ENCODE results near the gene CD300LF.

The CD300LF gene

DNA sequence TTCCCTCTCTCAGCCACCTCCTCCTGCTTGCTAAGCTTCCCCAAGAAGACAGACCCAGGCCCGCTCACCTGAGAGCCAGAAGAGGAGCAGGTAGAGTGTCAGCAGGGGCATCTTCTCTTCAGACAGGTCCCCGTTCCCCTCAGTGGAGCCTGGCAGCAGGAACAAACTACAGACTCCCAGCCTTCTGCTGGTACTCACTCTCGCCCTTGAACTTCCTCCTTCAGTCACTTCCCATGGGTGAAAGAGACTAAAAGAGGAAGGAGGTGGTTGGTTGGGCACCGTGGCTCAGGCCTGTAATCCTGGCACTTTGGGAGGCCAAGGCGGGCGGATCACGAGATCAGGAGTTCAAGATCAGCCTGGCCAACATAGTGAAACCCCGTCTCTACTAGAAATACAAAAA, at the start of gene CD300LF:
TSS of gene CD300LF (minus strand) at position 168 of the 400 bp plus-strand sequence. CDS start at position 111, 57 bp downstream.
- TF ChIP-seq, protein P1, sequence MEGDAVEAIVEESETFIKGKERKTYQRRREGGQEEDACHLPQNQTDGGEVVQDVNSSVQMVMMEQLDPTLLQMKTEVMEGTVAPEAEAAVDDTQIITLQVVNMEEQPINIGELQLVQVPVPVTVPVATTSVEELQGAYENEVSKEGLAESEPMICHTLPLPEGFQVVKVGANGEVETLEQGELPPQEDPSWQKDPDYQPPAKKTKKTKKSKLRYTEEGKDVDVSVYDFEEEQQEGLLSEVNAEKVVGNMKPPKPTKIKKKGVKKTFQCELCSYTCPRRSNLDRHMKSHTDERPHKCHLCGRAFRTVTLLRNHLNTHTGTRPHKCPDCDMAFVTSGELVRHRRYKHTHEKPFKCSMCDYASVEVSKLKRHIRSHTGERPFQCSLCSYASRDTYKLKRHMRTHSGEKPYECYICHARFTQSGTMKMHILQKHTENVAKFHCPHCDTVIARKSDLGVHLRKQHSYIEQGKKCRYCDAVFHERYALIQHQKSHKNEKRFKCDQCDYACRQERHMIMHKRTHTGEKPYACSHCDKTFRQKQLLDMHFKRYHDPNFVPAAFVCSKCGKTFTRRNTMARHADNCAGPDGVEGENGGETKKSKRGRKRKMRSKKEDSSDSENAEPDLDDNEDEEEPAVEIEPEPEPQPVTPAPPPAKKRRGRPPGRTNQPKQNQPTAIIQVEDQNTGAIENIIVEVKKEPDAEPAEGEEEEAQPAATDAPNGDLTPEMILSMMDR (IDR thresholded peaks at IDR 0.05; ENCODE audit: unreplicated experiment in 3 of 3): no peak
- Mint-ChIP-seq H3K4me1 (no peaks in the 10 kb centered on the region), H3K27ac (no peak within 1 kb of the TSS), H3K27me3 (ENCODE audit: low read depth) (peaks cover 53% of the 10 kb centered on the region), H3K9me3 (no peaks in the 10 kb centered on the region), H3K4me3 (no peak within 1 kb of the TSS), H3K36me3 (ENCODE audit: low read depth) (no peaks in the 10 kb centered on the region)

DNA sequence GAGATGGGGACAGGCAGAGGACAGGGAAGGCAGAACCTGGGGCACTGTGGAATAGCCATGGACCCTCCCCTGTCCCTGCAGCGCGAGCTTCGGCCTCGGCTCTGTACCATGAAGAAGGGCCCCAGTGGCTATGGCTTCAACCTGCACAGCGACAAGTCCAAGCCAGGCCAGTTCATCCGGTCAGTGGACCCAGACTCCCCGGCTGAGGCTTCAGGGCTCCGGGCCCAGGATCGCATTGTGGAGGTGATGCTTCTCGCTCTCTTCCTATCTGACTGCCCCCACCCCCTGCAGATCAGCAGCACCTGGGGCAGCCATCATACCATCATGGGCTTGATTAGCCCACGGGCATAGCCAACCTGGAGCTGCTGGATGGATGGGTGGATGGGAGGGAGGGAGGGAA, 49.2 kb upstream of the CD300LF start:
- Mint-ChIP-seq H3K9me3 (no peaks in the 10 kb centered on the region), H3K27ac (peak overlapping the region; percentile 90 to 96 (median 92)), H3K4me1 (peaks cover 59% of the 10 kb centered on the region), H3K36me3 (ENCODE audit: low read depth) (peaks cover 3% of the 10 kb centered on the region), H3K27me3 (ENCODE audit: low read depth) (no peaks in the 10 kb centered on the region), H3K4me3 (peak overlapping the region in 2 of 3 experiments; percentile 27 to 32)
- TF ChIP-seq, protein P1 (IDR thresholded peaks at IDR 0.05; ENCODE audit: unreplicated experiment in 3 of 3): no peak

DNA sequence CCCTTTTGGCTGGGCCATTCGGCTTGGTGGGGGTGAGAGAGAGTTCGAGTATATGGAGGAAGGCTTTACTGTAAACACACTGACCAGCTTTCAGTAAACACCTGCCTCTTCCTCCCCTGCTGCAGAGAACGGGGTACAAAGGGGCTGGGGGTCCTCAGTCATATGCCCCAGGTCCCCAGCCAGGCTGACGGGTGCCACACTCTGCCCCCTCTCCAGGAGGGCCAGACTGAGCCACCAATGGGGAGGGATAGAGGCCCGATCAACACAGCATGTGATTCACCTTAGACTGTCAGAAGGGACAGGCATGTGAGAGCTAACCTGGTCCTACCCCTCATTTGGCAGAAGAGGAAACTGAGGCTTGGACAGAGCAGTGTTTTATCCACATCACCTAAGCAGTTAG, 48.7 kb upstream of the CD300LF start:
- Mint-ChIP-seq H3K27me3 (ENCODE audit: low read depth) (no peaks in the 10 kb centered on the region), H3K9me3 (no peaks in the 10 kb centered on the region), H3K36me3 (ENCODE audit: low read depth) (no peaks in the 10 kb centered on the region), H3K4me1 (peaks cover 62% of the 10 kb centered on the region), H3K27ac (peak overlapping the region; percentile 90 to 96 (median 92)), H3K4me3 (peak overlapping the region; percentile 17 to 66 (median 46))
- TF ChIP-seq, protein P1 (IDR thresholded peaks at IDR 0.05; ENCODE audit: unreplicated experiment in 3 of 3): no peak

DNA sequence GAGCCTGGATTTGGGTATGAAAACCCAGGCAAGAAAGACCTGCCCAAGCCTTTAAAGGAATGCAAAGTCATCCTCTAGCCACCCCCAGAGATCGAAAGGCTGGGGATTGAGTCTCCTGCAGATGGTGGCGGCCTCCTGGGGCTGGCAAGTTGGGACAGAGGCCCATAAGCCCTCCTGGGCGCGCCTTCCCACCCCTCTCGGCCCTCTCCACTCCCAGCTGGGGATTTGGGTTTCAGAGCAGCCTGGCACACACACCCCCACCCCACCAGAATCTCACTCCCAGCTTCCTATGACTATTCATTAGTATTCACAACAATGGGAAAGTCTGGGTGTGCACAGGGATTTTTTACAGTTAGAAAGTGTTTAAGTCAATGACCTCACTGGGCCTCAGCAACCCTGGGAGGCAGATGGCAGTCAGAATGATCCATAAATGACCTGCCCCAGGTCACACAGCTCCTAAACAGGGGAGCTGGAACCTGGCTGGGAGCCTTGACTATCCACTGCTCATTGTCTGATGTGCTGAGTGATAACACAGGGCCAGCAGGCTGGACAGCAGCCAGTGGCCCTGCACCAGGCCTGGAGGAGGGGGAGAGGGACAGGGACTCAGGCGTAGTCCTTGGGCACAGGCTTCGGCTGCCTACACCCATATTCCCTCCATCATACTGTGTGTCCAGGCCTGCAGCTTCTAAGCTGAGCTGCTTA, 47.8 kb upstream of the CD300LF start:
- no peaks in the 10 kb centered on the region for H3K27me3 Mint-ChIP-seq (ENCODE audit: low read depth)
- H3K4me1 Mint-ChIP-seq: peaks cover 62% of the 10 kb centered on the region
- no peaks in the 10 kb centered on the region for H3K36me3 Mint-ChIP-seq (ENCODE audit: low read depth)
- peak overlapping the region in 2 of 3 experiments; percentile 37 to 66 for H3K4me3 Mint-ChIP-seq
- no peaks in the 10 kb centered on the region for H3K9me3 Mint-ChIP-seq
- TF ChIP-seq, protein P1 (IDR thresholded peaks at IDR 0.05; ENCODE audit: unreplicated experiment in 3 of 3): no peak
- H3K27ac Mint-ChIP-seq: peak overlapping the region; percentile 90 to 96 (median 92)

DNA sequence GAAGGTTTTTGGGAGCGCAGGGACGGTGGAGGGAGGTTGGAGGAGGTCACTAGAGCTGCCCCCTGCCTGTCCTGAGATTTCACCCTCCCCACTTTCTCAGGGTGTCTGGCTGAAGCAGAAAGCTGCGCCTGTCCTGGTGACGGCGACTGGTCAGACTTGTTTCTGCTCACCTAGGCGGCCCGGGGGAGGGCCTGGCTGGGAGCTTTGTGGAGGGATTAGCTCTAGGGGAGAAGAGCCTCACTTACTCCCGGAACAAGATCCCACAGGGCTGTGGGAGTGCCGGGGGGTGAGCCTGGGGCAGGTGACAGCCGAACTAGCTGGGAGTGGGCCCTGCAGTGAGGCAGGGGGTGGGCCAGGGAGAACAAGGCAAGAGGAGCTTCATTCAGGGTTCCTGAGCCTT, 47.2 kb upstream of the CD300LF start:
- no peaks in the 10 kb centered on the region for H3K27me3 Mint-ChIP-seq (ENCODE audit: low read depth)
- no peaks in the 10 kb centered on the region for H3K36me3 Mint-ChIP-seq (ENCODE audit: low read depth)
- peak overlapping the region; percentile 90 to 96 (median 92) for H3K27ac Mint-ChIP-seq
- no peaks in the 10 kb centered on the region for H3K9me3 Mint-ChIP-seq
- TF ChIP-seq, protein P1 (IDR thresholded peaks at IDR 0.05; ENCODE audit: unreplicated experiment in 3 of 3): no peak
- H3K4me3 Mint-ChIP-seq: peak overlapping the region in 2 of 3 experiments; percentile 16 to 37
- H3K4me1 Mint-ChIP-seq: peaks cover 64% of the 10 kb centered on the region

Measured in nephron (organoid).